Anterior cingulate cortex (tissue), 58 donors: Measurements from ENCODE around the gene PURA.
A peak's percentile ranks its signal among the peaks of the same experiment; 100 is the strongest.

Experiments used
- DNase-seq, 58 donors: peaks; one replicate each; lab custom pipeline; 2025; lab: John Stamatoyannopoulos, UW

The PURA gene

GRCh38 chr5:140133514-140134167 lies 19.7 kb downstream of the PURA start:
- no peak for DNase-seq

DNA sequence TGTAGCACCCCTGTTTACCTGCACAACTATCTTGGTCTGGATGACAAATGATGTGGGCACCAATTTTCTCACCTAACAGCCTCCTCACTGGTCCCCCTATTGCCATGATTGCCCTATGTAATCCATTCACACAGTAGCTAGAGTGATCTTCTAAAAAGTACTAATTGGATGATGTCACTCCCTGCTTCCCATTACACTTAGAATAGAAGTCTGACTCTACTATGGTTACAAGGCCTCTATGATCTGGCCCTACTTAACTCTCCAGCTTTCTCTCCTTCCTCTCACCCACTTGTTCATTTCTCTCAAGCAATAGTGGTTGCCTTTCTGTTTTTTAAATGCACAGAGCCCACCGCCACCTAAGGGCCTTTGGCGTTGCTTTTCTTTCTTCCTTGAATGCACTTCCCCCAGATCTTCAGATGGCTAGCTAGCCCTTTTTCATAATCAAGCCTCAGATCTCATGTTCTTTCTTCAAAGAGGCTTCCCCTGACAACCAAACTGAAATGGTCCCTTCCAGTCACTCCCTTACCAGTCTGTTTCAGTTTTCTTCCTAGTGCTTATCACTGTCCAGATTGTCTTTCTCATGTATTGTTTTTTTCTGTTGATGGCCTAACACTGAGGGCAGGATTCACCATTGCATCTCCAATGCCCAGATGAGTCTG lies 20.5 kb downstream of the PURA start:
- DNase-seq = no peak

GRCh38 chr5:140135127-140135526 lies 21.2 kb downstream of the PURA start:
- DNase-seq = no peak

- no peak for DNase-seq
These were observed 22.7 kb downstream of the PURA start for GRCh38 chr5:140136624-140137023.

GRCh38 chr5:140140435-140140834 lies 26.5 kb downstream of the PURA start:
- DNase-seq = no peak

DNA sequence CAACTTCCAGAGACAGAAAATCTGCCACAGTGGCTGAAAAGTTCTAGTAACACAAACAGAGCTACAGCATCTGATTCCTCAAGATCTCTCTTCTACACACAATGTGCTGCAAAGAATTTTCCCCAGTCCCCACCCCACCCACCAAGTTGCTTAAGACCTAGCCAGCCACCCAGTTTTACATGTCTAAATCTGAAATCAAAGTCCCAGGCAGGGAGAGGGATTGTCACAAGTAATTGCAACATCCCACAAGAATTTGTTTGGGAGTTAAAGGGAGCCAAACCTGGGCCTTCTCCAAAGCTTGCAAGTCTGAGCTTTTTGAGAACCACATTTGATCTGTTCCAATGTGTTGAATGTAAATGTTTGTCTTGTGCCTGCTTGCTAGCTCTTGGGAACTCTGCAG lies 27.3 kb downstream of the PURA start:
- DNase-seq = no peak

GRCh38 chr5:140142246-140142645 lies 28.3 kb downstream of the PURA start:
- no peak for DNase-seq

GRCh38 chr5:140142856-140143255 lies 28.9 kb downstream of the PURA start:
- DNase-seq = no peak

- DNase-seq = no peak
These were observed 29.8 kb downstream of the PURA start for GRCh38 chr5:140143521-140144258.

GRCh38 chr5:140145256-140145655 lies 31.3 kb downstream of the PURA start:
- no peak for DNase-seq

- DNase-seq = peak in 38 of 58 donors; percentile 14 to 66 (median 32)
These were observed 32.1 kb downstream of the PURA start for GRCh38 chr5:140145818-140146522.

DNA sequence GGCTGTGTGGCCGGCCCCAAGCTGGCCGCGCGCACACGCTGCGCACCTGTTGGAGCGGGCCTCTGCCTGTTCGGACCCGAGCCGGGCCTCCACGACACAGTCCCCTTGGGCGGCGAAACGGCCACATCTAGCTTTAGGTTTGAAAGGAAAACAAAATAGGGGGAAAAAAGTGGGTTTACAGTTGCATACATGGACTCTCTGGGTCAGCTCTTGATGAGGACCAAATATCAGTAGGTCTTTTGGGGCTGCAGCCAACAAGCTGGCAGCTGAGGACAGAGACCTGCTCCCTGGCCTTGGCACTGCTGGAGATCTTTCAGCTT lies 32.6 kb downstream of the PURA start:
- DNase-seq = no peak

GRCh38 chr5:140147460-140147859 lies 33.6 kb downstream of the PURA start:
- no peak for DNase-seq

GRCh38 chr5:140148508-140148907 lies 34.6 kb downstream of the PURA start:
- peak in 4 of 58 donors; percentile 7 to 33 (median 22) for DNase-seq

GRCh38 chr5:140150201-140150600 lies 36.3 kb downstream of the PURA start:
- no peak for DNase-seq

- DNase-seq = no peak
These were observed 37.5 kb downstream of the PURA start for GRCh38 chr5:140151144-140152021.

GRCh38 chr5:140152022-140152999 lies 38.4 kb downstream of the PURA start:
- no peak for DNase-seq

DNA sequence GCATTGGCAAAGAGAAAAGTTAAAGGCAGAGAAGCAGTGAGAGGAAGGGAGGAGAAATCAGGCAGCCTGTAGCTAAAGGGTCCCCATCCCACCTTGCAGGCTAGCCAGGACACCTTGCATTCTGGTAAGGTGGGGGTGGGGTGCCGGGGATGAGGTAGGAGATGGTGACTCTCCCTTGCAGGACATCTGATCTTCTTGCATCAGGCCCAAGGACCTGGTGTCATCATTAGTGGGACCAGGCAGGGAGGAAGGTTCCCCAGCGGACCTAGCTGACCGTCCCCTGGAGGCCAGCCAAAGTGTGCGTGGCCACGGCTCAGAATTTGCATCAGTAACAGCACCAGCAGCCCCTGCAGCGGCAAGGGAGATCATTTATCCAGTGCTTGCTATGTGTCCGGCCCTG lies 39.3 kb downstream of the PURA start:
- DNase-seq = peak in 2 of 58 donors; percentile 11 to 13

- peak in 22 of 58 donors; percentile 13 to 65 (median 35) for DNase-seq
These were observed 40.0 kb downstream of the PURA start for GRCh38 chr5:140153905-140154304.
